Omental fat pad (tissue), 4 donors: ENCODE results near the gene FMN1. TPM values are rescaled to one million over a fixed set of nuclear protein-coding genes. Genes with fewer than 3 reads are reported as not detected.

Experiments used
- ATAC-seq: fragments of 150-250 bp; one replicate; pipeline ENCODE4 v1.9.1; 2016; ENCODE audit warnings: mild to moderate bottlenecking, moderate library complexity; ENCODE audit not compliant: low FRiP score
- DNase-seq: peaks from one replicate; pipeline ENCODE4 v3.0.0-alpha.2; 2019; ENCODE audit warnings: low spot score
- total RNA-seq, 4 donors: library from RNA; depleted of rRNA; stranded (reverse); fragments of >200 nt; gene quantifications; one replicate each; pipeline ENCODE4 v1.1.0, GENCODE V29; 2016
- TF ChIP-seq, protein P1 (sequence below), 3 donors: fragments of 450-650 bp; IDR thresholded peaks; one replicate each; pipeline ENCODE4 v1.5.1; 2016 to 2017; ENCODE audit warnings: antibody characterized with exemption in 3 of 3, mild to moderate bottlenecking in 3 of 3, moderate library complexity in 2 of 3

FMN1 gene
- total RNA-seq, 4 donors from 2014 or later: 19.9 to 35.5 (median 28.5) TPM

GRCh38 chr15:33043636-33044035 lies 150.9 kb downstream of the FMN1 start:
- TF ChIP-seq, protein P1, sequence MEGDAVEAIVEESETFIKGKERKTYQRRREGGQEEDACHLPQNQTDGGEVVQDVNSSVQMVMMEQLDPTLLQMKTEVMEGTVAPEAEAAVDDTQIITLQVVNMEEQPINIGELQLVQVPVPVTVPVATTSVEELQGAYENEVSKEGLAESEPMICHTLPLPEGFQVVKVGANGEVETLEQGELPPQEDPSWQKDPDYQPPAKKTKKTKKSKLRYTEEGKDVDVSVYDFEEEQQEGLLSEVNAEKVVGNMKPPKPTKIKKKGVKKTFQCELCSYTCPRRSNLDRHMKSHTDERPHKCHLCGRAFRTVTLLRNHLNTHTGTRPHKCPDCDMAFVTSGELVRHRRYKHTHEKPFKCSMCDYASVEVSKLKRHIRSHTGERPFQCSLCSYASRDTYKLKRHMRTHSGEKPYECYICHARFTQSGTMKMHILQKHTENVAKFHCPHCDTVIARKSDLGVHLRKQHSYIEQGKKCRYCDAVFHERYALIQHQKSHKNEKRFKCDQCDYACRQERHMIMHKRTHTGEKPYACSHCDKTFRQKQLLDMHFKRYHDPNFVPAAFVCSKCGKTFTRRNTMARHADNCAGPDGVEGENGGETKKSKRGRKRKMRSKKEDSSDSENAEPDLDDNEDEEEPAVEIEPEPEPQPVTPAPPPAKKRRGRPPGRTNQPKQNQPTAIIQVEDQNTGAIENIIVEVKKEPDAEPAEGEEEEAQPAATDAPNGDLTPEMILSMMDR (IDR thresholded peaks at IDR 0.05): no peak
- DNase-seq: no peak
- ATAC-seq: no peak

DNA sequence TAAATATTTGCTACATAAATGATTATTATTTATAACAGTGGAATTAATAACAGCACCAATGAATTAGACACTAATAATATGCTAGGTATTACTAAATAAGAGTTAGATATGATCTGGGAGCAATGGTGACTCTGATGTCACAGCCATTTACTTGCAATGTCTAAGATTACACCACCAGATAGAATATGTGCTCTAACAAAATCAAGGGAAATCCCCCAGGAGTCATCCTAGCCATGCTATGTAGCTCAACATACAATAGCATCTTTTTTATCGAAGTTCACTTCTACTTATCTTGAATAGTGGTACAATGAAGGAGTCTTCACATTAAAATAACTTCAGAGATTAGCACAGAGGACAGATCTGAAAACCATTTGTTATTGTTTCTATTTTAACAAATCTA lies 154.0 kb downstream of the FMN1 start:
- TF ChIP-seq, protein P1 (IDR thresholded peaks at IDR 0.05): no peak
- ATAC-seq (no peak), DNase-seq (no peak)

DNA sequence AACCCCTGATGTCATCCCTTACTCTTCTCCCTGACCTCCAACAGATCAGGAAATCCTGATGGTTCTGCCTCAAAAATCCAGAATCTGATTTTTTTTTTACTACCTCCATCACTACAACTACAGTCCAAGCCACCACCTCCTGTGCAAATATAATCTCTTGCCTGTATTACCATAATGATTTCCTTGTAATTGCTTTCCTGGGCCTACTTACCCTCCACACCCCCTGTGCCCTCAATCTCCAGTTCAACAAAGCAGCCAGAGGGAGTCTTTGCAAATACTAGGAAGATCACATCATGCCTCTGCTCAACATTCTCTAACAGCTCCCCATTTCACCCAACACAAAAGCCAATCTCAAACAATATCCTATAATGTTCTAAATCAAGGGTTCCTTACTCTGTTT lies 159.9 kb downstream of the FMN1 start:
- DNase-seq (no peak), ATAC-seq (no peak)
- TF ChIP-seq, protein P1 (IDR thresholded peaks at IDR 0.05): no peak

DNA sequence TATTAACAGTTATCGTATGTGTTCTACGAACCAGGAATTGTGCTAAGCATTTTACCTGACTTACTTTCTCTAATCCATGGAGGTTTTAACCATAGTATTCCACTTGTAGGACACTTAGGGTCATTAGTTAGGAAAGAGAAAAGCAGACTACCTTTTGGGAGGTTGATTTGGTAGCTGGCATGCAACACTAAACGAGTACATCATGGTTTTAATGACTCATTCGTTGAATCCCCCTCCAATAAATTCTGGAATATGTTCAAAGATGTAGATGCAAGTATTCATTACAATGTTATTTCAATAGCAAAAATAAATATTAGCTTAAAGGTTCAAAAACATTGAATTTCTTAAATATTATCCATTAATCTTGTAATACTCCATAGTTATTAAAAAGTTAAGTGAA lies 162.5 kb downstream of the FMN1 start:
- TF ChIP-seq, protein P1 (IDR thresholded peaks at IDR 0.05): no peak
- no peak for DNase-seq
- no peak for ATAC-seq

- ATAC-seq (no peak), DNase-seq (no peak)
- TF ChIP-seq, protein P1 (IDR thresholded peaks at IDR 0.05): no peak
Measured at GRCh38 chr15:33031324-33031821, 163.1 kb downstream of the FMN1 start.

DNA sequence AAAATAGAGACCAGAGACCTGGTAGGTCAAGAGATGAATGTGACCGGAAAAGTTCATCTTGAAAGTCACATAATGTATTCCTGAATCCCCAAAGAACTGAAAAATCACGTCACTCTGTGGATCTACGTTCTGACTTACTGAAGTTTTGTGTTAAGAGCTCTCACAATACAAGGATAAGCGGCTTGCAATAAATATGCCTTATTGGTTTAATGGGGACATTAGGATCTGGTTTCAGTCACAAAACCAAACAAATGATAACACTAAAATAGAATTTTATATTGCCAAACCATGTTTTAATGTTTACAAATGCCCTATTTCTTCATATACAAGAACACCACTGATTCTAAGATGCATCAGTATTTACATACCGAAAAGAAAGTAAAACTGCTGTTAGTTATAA lies 164.2 kb downstream of the FMN1 start:
- ATAC-seq (no peak), DNase-seq (no peak)
- TF ChIP-seq, protein P1 (IDR thresholded peaks at IDR 0.05): no peak

- TF ChIP-seq, protein P1 (IDR thresholded peaks at IDR 0.05): no peak
- DNase-seq: no peak
- ATAC-seq: no peak
Measured at GRCh38 chr15:33029109-33029652, 165.3 kb downstream of the FMN1 start.
